Kidney capillary endothelial cell (primary cell): ENCODE data around the gene EMILIN2.
A peak's percentile ranks its signal among the peaks of the same experiment; 100 is the strongest.
"Not testable (repeated sequence)": the region's sequence is repeated elsewhere in the genome, so short reads cannot be mapped to it uniquely, and the experiment has no call there.

Experiments used
- DNase-seq: peaks from one replicate; pipeline ENCODE4 v3.0.0-alpha.2; 2018; ENCODE audit warnings: low spot score

The EMILIN2 gene

DNA sequence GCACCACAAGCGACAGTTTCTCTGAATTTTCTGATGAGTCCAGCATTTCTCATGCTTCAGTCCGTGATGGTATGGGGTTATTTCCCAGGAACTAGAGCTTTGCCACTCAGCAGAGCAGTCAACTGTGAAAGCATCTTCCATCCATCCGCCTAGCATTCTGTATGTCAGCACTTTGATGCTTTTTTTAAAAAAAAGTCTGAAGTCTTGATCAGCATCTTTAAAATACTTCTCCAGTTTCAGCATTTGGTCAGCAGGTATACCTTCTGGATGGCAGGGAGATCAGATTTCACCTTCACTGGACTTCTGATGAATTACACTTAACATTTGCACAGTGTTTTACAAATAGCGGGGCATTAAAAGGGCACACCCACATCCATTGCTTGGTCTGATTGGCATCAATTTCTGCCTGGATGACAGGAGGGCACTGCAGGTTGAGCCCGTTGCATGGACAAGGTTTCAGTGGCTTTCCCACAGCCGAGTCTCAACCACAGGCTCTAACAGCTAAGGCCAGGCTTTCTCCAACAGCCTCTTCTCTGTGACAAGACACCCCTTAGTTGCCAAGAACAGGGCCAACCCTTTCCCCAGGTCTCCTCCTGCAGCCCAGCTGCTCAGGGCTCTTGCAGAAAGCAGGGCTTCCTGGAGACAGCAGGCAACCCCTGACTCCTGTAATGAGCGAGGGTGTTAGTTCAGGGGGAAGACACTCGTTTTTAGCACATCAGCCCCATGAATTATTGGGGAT lies 54.0 kb downstream of the EMILIN2 start:
- no peak for DNase-seq

DNA sequence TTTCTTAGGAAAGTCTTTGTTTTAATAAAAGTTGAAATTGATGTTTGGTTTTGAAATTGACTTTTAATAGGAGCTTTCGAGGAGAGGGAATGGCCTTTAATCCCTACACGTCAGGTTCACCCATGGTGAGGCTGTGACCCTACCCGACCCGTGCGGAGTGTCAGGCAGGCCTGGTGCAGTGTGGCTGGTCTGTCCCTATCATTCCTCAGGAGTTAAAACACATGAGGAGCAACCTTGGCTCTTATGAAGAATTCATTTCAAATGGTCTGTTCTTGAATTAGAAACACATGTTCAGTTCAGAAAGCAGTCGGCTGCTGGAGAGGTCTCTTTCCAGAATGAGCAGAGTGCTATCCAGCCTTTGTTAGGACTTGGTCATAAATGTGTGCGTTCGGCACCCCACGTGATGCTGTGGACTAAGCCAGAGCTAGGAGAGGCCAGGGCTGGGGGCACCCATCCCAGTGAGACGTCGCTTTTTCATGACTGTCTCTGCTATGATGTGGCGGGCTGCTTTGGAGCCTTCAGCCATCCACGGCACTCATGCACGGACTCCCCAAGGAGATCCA lies 54.7 kb downstream of the EMILIN2 start:
- DNase-seq: no peak

DNA sequence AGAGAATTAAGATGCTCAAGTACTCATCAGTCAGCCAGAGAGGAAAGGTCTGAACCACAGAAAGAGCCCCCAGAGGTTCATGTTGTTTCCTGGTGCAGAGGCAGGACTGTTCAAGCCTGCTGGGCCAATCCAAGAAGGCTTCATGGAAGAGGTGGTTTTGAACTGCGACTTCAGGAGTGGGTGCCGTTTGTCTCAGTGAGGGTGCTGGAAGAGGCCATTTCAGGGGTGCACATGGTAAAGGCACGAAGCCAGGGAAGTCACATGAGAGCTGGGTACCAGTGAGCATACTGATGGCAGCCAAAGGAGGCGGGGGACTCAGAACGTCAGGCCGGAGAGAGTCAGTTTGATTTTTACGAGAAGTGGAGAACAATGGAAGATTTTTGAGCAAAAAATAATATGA lies 55.5 kb downstream of the EMILIN2 start:
- no peak for DNase-seq

DNA sequence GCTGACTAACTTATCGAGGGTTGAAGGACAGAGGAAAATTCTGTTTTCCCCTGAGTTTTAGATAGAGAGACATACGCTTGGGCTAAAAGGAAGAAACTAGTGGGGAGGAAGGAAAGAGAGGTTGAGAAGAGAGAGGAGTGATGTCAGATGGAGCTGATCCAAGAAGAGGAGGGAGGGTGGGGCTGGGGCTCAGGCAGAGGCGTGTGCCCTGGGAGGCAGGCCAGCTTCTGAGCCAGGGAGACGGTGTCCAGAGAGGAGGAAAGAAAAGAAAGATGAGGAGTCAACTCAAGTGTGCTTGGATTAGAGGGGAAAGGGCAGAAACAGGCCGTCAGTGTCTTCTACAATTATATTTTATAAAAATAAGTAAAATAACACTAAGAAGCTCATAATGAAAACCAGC lies 56.2 kb downstream of the EMILIN2 start:
- DNase-seq: no peak

DNA sequence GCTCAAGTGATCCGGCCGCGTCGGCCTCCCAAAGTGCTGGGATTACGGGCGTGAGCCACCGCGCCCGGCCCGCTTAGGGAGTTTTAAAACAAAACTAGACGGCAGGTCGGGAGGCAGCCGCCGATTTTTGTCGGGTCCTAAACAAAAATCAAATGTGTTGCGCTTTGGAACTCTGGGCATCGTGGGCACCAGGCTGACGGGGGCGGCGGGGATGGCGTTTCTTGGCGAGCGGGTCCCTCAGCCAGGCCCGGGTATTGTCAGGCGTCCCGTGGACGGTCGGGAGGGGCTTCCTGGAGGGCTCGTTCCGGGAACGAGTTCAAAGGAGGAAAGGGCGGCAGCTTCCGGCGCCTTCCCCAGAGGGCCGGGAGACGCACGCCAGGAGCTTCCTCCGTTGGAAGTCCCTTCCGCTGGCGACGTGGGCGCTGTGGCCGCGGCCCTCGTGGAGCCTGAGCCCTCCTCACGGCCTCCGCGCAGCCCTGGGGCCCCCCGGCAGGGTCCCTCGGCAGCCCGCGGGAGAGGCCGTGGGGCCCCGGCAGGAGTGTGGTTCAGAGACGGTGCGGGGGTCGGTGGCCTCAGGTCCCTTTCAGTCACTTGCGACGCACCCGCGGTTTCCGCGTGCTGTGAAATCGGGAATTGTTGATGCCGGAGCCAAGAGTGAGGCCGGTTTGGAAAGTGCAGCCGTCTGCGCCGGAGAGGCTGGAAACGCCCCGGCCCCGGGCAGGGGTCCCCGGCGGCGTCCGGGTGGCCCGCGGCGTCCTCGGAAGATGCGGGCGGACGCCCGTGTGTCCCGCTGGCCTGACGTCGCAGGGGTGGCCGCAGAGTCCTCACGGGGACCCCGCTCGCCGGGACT lies 59.3 kb downstream of the EMILIN2 start:
- DNase-seq: peak; percentile 63

DNA sequence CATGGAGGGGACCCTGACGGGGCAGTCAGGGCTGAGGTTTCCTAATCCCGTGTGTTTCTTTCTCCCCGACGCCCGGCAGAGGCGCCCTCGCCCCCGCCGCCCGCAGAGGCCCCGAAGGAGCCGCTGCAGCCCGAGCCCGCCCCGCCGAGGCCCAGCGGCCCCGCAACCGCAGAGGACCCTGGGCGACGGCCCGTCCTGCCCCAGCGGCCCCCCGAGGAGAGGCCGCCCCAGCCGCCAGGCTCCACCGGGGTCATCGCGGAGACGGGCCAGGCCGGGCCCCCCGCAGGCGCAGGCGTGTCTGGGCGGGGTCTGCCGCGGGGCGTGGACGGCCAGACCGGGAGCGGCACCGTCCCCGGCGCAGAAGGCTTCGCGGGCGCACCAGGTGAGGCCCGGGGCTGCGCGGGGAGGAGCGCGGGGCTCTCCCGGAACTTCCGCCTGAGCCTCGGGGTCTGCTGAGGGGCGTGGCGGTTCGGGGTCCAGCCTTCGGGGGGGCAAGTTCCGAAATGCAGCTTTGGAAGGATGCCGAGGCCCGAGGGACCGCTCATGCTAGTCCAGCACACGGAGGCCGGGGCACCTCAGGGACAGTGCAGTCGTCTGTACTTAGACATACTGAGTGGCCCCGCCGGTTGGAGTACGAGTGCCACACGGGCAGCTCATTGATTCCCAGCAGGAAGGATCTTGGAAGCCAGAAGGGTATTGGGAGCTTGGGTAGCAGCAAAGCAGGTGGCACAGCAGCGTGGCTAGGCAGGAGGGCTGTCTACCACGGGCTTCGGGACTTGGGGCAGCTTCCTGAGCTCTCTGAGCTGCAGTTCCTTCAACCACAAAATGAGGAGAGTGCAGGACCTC lies 60.1 kb downstream of the EMILIN2 start:
- DNase-seq: no peak

DNA sequence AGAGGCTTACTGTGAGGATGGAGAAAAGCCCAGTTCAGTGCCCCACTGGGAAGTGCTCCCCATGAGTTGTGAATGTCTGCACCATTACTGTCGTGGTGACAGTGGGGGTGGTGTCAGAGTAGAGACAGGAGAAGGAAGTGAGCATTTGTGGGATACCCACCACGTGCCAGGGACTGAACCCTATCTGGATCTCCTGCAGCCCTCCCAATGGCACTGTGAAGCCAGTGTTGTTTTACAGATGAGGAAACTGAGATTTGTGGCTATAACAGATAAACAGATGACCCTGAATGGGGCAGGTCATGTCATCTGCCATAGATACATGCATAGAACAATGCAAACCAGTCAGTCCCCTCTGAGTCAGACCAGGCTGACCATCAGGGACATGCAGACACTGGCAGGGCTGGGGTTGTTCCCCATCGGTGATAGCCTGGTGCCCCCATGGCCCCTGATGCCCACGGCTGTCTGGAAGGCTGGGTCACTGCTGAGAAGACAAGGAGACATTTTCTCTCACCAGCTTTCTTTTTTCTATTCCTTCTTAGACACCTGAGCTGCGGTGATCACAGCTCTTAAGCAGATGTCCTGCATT lies 60.8 kb downstream of the EMILIN2 start:
- DNase-seq: no peak

DNA sequence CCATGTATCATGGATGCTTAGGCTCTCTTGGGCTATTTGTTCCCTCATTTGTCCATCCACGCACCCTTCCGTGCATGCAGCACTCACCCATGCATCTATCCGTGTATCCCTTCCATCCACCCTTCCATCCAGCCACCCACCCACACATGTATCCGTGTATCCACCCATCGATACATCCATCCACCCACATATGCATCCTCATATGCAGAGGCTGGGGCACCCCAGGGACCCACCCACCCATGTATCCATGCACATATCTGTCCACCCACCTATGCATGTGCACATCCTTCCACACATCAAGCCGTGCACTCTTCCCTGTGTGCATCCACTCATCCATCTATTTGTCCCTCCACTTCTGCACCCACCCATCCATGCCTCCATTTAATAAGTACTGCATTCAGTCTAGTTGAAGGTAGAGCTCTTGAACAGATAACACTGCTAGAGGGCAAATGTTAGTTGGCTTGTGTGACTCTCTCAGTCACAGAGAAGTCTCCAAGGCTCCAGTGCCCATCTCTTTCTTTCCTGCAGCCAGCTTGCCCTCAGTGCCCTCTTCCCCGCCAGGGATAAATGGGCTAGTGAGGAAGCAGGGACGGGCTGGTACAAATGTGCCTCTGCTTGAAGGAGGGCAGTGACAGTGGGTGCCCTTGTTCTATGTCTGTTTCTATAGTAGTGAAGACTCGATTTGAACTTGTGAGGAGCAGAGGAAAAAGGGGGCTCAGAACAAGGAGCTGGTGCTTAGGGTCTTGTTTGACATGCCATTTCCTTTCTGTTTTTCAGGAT lies 61.5 kb downstream of the EMILIN2 start:
- no peak for DNase-seq

DNA sequence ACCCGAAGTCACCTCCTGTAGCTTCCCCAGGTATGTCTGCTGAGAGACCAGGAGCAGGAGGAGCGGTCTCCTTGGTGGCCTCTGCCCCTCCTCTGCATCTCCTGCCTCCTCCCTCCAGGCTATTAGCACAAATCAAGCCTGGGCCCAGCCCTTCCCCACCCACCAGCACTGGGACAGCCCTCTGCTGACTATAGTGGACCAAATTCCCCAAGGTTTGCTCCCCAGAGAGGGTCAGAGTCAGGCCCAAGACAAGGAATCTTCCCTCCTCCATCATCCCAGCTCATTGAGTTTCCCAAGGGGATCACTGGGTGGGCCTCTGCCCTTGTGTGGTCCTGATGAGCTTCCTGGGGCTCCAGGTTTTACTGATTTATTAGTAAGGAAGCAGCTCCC lies 62.1 kb downstream of the EMILIN2 start:
- DNase-seq: no peak

DNA sequence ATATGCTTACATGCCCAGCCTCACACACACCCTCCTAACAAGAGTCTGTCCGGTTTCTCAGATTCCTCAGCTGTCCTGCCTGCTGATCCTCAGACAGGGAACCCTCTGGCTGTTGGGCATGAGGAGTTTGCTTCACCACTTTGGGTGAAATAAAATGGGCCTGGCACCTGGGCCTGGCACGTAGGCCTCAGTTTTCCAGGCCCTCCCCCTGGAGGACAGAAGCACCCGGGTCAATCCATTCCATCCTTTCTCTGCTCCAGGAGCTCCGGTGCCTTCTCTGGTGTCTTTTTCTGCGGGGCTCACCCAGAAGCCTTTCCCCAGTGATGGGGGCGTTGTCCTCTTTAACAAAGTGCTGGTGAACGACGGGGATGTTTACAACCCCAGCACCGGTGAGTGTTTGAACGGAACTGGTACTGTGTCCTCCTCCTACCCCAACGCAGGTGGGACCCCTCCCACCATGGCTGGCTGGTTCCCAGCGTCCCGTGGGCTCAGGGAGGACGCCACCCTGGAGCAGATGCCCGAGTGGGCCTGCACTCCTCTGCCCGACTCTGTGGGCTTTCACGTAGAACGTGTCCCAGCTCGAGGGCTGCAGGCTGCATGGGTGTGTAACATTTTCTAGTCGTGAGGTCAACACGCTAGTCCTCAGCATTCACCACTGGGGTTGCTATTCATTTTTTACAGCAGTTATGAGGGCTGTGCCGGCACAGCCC lies 62.8 kb downstream of the EMILIN2 start:
- no peak for DNase-seq

DNA sequence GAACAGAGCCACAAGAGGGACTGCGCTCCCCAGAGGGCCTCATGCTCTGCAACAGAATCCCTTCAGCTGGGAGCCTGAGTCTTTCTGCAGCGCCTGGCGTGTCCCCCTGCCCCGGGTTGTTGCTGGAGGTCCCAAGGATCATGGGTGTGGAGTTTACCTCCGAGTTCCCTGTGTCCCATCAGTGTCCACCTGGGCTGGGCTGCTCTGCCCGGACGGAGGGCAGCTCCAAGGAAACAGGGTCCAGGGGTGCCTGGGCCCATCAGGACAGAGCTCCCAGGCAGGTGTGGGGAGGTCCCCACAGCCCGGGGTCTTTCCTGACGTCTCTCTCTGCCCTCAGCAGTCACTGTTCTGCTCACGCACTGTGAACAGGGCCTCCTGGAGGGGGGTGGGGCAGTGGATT lies 63.5 kb downstream of the EMILIN2 start:
- DNase-seq: no peak

DNA sequence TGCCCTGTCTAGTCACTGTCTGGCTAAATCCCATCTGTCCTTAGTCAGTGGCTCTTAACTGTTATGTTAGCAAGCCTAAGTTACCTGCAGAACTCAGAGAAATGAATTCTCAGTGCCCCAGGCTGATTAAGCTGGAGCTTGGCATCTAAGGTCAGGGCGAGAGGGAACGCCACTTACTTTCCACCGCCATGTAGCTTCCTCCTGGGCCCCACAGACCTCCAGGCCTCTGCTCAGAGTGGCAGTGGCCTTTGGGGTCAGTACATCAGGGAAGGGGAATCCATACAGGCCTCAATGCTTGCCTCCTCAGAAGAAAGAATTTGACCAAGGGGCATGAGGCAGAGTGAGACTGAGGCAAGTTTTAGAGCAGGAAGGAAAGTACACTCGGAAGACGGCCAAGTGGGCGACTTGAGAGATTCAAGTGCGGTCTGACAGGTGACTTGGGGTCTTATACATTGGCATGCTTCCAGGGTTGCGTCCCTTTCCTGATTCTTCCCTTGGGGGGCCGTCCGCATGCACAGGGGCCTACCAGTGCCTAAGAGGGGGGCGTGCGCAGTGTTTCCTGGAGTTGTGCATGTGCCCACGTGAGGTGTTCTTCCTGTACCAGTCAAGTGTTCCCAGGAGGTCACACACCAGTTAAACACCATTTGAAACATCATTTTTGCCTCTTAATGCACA lies 64.1 kb downstream of the EMILIN2 start:
- no peak for DNase-seq

DNA sequence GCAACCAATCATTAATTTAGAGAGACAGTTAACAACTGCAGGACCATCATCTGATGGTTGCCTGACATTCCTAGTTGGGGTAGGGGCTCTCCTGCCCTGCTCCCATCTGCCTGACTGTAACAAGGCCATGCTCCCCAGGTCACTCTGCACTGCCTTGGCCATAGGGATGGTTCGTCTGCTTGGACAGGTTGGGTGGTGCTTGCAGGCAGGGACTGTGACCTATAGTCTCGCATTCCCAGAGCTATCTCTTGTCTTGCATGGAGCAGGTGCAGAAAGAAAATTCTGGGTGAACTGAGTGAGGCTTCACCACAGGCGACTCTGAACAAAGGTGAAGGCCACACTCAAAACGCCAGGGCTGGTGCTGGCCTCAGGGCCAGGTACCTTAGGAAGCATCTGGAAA lies 64.7 kb downstream of the EMILIN2 start:
- DNase-seq: no peak

DNA sequence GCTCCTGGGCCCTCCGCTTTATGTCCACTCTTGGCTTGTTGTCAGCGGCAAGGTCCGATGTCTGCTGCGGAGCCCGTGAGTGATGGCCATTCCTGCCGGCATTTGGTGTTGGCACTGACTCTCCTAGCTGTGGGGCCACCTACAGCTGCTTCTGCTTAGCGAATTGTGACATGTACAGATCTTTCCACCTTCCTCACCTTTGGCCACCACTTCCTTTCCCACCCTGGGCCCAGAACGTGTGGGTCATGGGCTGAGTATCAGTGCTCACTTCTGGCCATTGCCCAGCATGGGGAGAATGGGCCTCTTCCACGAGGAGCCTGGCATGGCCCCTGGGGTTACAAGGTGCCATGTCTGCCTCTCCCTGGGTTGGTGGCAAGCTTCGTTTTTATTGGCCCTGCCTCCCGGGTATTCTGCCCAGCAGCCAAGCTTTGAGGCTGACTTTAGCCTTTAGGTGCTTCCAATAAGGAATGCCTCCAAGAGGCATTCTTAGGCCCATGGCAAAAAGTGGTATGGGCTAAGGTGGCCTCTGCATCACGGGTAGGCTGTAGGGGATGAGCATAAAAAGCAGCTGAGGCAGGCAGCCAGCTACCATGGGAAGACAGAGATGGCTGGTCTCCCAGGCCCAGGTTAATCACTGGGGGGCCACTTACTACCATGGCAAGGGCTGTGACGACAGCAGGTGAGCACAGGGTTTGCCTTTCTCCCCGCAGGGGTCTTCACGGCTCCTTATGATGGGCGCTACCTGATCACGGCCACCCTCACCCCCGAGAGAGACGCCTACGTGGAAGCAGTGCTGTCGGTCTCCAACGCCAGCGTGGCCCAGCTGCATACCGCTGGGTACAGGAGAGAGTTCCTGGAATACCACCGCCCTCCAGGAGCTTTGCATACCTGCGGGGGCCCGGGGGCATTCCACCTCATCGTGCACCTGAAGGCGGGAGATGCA lies 65.8 kb downstream of the EMILIN2 start:
- DNase-seq: no peak

DNA sequence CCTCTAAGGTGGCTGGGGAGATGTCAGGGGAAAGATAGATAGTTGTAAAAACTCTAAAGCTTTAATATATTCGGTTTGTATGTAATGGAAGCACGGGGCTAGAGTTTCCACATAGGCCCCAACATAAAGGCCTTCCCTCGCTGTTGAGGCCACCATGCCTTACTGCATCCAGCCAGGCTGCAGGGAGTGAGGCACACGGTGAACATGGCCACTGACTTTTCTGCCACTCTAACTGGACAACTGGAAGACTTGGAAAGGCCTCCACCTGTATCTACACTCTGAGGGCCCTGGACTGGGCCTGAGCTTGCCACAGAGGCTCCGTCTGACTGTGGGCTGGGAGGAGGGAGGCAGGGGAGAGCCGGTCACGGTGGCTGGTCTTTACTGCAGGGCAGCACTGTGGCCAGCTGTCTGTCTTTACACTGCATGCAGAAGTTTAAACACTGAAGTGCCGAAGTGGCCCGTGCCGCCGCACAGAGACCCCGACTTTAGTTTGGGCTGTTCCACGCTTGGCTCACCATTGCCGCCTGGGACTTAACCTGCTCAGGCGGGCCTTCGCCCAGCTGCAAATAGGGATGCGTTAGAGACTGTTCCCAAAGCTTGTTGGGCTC lies 66.7 kb downstream of the EMILIN2 start:
- DNase-seq: no peak

DNA sequence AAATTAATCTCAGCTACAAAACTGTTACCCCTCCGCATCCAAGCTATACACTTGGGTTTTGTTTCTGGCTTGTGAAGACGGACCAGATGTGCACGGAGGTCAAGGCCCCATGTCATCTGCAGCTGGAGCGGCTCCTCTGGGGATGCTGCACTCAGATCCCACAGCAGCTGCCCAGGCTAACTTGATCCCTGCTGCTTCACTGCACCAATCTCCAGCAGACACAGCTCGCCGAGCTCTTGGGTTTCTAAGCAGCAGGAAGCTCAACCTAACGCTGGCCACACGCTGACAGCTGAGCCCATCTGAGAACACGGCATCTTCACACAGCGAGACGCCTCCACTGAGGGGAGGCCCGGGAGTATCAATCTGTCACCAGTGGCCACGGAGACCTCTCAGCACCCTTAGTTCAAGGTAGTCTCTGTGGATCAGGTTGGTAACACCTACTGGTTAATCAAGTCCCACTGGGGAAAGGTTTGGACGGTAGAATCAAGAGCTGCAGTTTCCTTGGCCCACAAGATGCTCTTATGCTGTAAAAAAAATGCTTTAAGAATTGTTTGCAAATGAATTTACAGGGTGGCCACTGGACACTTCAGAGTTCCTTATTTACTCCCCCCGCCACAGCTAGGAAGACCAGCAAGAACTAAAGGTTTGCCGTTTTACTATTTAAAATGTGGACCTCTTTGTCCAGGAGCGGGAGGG lies 67.5 kb downstream of the EMILIN2 start:
- no peak for DNase-seq

DNA sequence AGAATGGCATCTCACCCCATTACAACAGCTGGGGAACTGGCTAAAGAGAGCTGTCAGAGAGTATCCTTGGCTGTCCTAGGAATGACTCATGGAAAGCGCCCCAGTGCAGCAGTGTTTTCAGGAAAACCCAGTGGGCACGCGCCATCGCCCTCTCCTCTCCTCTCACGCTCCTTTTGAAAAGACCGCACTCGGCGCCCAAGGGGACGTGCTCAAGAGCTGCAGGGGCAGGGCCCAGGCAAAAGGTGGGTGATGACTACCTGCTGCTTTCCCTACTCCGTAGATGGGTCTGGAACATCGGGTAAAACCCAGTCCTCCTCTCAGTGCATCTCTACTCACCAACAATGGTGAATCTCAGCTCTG lies 68.1 kb downstream of the EMILIN2 start:
- no peak for DNase-seq

DNA sequence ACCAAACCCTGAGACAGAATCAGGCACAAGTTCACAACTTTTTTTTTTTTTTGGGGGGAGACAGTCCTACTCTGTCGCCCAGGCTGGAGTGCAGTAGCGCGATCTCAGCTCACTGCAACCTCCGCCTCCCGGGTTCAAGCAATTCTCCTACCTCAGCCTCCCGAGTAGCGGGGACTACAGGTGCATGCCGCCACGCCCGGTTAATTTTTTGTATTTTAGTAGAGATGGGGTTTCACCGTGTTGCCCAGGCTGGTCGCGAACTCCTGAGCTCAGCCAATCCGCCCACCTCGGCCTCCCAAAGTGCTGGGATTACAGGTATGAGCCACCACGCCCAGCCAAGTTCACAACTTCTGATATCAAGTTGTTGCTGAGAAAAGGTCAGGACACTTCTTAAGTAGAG lies 68.7 kb downstream of the EMILIN2 start:
- DNase-seq: not testable (repeated sequence)
